PC-3 (cell line): Measurements from ENCODE around the gene HOXB1.

Experiments
- CTCF ChIP-seq: fragments of 300-600 bp; sonication (generic); conservative IDR thresholded peaks from 2 replicates; pipeline ENCODE4 v1.5.1; 2017; ENCODE audit warnings: antibody characterized with exemption, low read depth, mild to moderate bottlenecking, low read length
- EZH2 ChIP-seq: fragments of 300-600 bp; sonication (generic); IDR thresholded peaks from one replicate; pipeline ENCODE4 v1.6.1; 2017; ENCODE audit warnings: antibody characterized with exemption, mild to moderate bottlenecking, low read length; ENCODE audit not compliant: unreplicated experiment
- EZH2phosphoT487 ChIP-seq: fragments of 300-600 bp; sonication (generic); IDR thresholded peaks from 2 replicates; pipeline ENCODE4 v1.6.1; 2018; ENCODE audit warnings: mild to moderate bottlenecking, antibody characterized with exemption, low read length, borderline replicate concordance

GRCh38 chr17:48483004-48483403 is 47.8 kb downstream of the HOXB1 start:
- TF ChIP-seq CTCF (no peak), EZH2phosphoT487 (no peak), EZH2 (no peak)
